ENCODE results near the gene KLRC1. TPM values are rescaled to one million over a fixed set of nuclear protein-coding genes. Genes with fewer than 3 reads are reported as not detected.
"Not testable (repeated sequence)": the region's sequence is repeated elsewhere in the genome, so short reads cannot be mapped to it uniquely, and the experiment has no call there.

KLRC1 gene
- not detected in 2 replicates for total RNA-seq (2014; rRNA removed; shearing (Covaris generic); ENCODE audit: low replicate concordance)

DNA sequence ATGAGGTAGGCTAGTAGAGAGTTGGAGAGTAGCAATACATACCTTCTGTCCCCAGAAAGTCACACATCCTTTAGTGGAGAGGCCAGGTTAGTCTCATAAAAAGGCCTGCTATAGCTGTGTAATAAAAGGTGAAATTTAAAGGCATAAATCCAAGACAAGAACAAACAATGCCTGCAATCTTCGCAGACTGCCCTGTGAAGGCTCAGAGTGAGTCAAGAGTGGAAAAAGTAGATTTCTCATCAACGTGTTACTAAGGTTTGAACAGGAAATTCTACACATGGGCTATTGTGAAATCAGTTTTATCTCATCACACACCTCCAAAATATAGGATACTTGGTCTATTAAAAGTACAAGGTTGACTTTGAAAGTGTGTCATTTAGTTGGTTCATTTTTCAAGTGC, at the start of gene KLRC1:
Gene KLRC1, minus strand, starts transcription at position 222 of the 400 bp plus-strand sequence. CDS start 2,221 bp downstream, outside the sequence.
- H3K4me3 ChIP-seq (ENCODE audit: low read length) = no peak within 1 kb of the TSS
- no peaks in the 10 kb centered on the region for H3K9me2 ChIP-seq (replicated peaks; ENCODE audit: insufficient read depth, low read length)
- no peaks in the 10 kb centered on the region for H3K4me1 ChIP-seq (ENCODE audit: low read length)
- no peaks in the 10 kb centered on the region for H4K20me1 ChIP-seq (ENCODE audit: insufficient read depth, low read depth, low read length)
- H3K27ac ChIP-seq (ENCODE audit: low read length) = no peak within 1 kb of the TSS
- H3K36me3 ChIP-seq (ENCODE audit: insufficient read depth, low read length) = no peaks in the 10 kb centered on the region
- no peak within 1 kb of the TSS for H3K4me2 ChIP-seq (ENCODE audit: low read depth, low read length, poor library complexity, severe bottlenecking)
- no peaks in the 10 kb centered on the region for H3K79me2 ChIP-seq (ENCODE audit: low read length)
- H3K9me3 ChIP-seq (ENCODE audit: low read length) = no peaks in the 10 kb centered on the region; the same call in none of the 2 replicates
- H2AFZ ChIP-seq (ENCODE audit: low read length) = no peak within 1 kb of the TSS
- no peak for DNase-seq
- no peaks in the 10 kb centered on the region for H3K27me3 ChIP-seq (ENCODE audit: low read length)
- H3K9ac ChIP-seq (ENCODE audit: low read length) = no peak within 1 kb of the TSS

DNA sequence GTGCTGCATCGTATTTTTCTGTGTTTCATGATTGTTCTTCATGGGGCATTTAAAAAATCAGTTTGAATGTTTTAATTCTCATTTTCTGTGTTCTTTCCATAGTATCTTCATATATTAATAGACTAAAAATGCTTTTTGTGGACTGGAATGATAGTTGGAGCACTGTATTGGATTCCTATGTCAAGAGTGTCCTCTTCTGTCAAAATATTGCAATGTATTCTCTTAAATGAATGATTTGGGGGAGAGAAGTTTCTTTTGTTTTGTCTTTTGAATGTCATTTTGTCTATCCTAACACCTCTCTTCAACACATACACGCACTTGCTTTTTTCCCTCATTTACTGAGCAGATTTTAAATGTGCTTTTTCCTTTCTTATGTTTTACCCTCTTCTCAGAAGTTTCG, 47.9 kb upstream of the KLRC1 start:
- Histone ChIP-seq H3K9ac (ENCODE audit: low read length) (no peak overlapping the region), H2AFZ (ENCODE audit: low read length) (no peak overlapping the region), H3K9me3 (ENCODE audit: low read length) (no peaks in the 10 kb centered on the region), H3K4me3 (ENCODE audit: low read length) (no peak overlapping the region), H3K79me2 (ENCODE audit: low read length) (no peaks in the 10 kb centered on the region), H3K9me2 (replicated peaks; ENCODE audit: insufficient read depth, low read length) (no peaks in the 10 kb centered on the region), H3K4me2 (ENCODE audit: low read depth, low read length, poor library complexity, severe bottlenecking) (no peak overlapping the region), H3K36me3 (ENCODE audit: insufficient read depth, low read length) (no peaks in the 10 kb centered on the region), H4K20me1 (ENCODE audit: insufficient read depth, low read depth, low read length) (no peaks in the 10 kb centered on the region), H3K27me3 (ENCODE audit: low read length) (no peaks in the 10 kb centered on the region), H3K4me1 (ENCODE audit: low read length) (peaks cover 4% of the 10 kb centered on the region), H3K27ac (ENCODE audit: low read length) (no peak overlapping the region)
- DNase-seq = no peak

DNA sequence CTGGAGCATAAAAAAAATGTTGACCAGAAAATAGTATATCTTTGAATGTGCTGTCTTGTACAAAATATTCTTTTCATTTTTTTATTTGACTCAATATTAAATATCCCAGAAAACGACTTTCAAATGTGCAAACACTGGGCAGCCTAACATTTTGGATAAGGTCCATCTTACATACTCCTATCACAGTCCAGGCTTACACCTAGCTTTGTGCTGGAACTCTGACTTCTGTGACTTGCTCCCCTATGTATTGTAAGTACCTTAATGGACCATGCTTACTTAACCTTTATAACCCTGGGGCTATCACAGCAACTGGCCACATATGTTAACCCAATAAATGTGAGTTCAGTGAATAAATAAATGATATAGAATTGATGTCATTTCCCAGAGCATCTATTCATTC, 44.9 kb upstream of the KLRC1 start:
- no peak overlapping the region for H3K27ac ChIP-seq (ENCODE audit: low read length)
- no peak overlapping the region for H3K9ac ChIP-seq (ENCODE audit: low read length)
- no peak for DNase-seq

DNA sequence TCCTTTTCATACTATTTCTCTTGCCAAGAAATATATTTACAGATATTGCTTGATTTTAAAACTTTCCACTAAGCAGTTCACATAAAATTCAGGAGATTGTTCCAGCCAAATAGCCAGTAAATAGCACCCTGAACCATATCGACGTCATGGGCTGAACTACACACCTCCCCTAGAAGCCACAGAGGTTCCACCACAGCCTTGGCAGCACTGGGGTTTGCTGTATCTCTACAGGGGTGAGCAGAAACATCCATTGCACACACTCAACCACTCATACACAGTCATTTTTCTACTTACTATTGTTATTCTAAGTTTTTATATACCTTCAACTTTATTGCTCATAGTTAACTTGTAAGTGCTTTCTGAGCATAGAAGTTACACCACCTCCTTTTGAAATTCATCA, 44.4 kb upstream of the KLRC1 start:
- no peaks in the 10 kb centered on the region for H3K9me2 ChIP-seq (replicated peaks; ENCODE audit: insufficient read depth, low read length)
- H3K36me3 ChIP-seq (ENCODE audit: insufficient read depth, low read length) = no peaks in the 10 kb centered on the region
- no peaks in the 10 kb centered on the region for H3K27me3 ChIP-seq (ENCODE audit: low read length)
- H3K9me3 ChIP-seq (ENCODE audit: low read length) = no peaks in the 10 kb centered on the region
- DNase-seq = no peak
- H3K4me2 ChIP-seq (ENCODE audit: low read depth, low read length, poor library complexity, severe bottlenecking) = no peak overlapping the region
- no peak overlapping the region for H2AFZ ChIP-seq (ENCODE audit: low read length)
- H3K9ac ChIP-seq (ENCODE audit: low read length) = no peak overlapping the region
- H3K27ac ChIP-seq (ENCODE audit: low read length) = no peak overlapping the region
- no peaks in the 10 kb centered on the region for H3K79me2 ChIP-seq (ENCODE audit: low read length)
- H3K4me3 ChIP-seq (ENCODE audit: low read length) = no peak overlapping the region
- H4K20me1 ChIP-seq (ENCODE audit: insufficient read depth, low read depth, low read length) = no peaks in the 10 kb centered on the region
- H3K4me1 ChIP-seq (ENCODE audit: low read length) = no peaks in the 10 kb centered on the region

More for the DNA sequence above, 44.9 kb upstream of the KLRC1 start:
- Histone ChIP-seq H3K4me2 (ENCODE audit: low read depth, low read length, poor library complexity, severe bottlenecking) (no peak overlapping the region), H2AFZ (ENCODE audit: low read length) (no peak overlapping the region), H3K4me1 (ENCODE audit: low read length) (no peaks in the 10 kb centered on the region), H3K9me2 (replicated peaks; ENCODE audit: insufficient read depth, low read length) (no peaks in the 10 kb centered on the region), H3K9me3 (ENCODE audit: low read length) (no peaks in the 10 kb centered on the region), H3K36me3 (ENCODE audit: insufficient read depth, low read length) (no peaks in the 10 kb centered on the region), H3K79me2 (ENCODE audit: low read length) (no peaks in the 10 kb centered on the region), H4K20me1 (ENCODE audit: insufficient read depth, low read depth, low read length) (no peaks in the 10 kb centered on the region), H3K27me3 (ENCODE audit: low read length) (no peaks in the 10 kb centered on the region), H3K4me3 (ENCODE audit: low read length) (no peak overlapping the region)

DNA sequence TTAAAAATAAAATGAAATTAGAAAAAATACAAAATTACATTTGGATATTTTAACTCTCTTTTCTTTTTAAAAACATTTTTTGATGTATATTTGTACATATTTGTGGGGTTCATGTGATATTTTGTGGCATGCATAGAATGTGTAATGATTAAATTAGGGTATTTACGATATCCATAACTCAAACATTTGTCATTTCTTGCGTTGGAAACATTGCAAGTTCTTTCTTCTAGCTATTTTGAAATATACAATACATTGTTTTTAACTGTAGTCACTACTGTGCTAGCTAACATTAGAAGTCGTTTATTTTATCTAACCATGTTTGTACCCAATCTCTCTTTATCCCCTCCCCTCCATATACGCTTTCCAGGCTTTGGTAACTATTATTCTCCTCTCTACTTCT, 38.6 kb upstream of the KLRC1 start:
- no peak for DNase-seq
- no peaks in the 10 kb centered on the region for H4K20me1 ChIP-seq (ENCODE audit: insufficient read depth, low read depth, low read length)
- H3K4me1 ChIP-seq (ENCODE audit: low read length) = no peaks in the 10 kb centered on the region
- no peak overlapping the region for H3K4me3 ChIP-seq (ENCODE audit: low read length)
- no peaks in the 10 kb centered on the region for H3K36me3 ChIP-seq (ENCODE audit: insufficient read depth, low read length)
- H3K27ac ChIP-seq (ENCODE audit: low read length) = no peak overlapping the region
- no peak overlapping the region for H2AFZ ChIP-seq (ENCODE audit: low read length)
- no peaks in the 10 kb centered on the region for H3K79me2 ChIP-seq (ENCODE audit: low read length)
- H3K9ac ChIP-seq (ENCODE audit: low read length) = no peak overlapping the region
- no peaks in the 10 kb centered on the region for H3K27me3 ChIP-seq (ENCODE audit: low read length)
- H3K4me2 ChIP-seq (ENCODE audit: low read depth, low read length, poor library complexity, severe bottlenecking) = no peak overlapping the region
- H3K9me2 ChIP-seq (replicated peaks; ENCODE audit: insufficient read depth, low read length) = no peaks in the 10 kb centered on the region
- H3K9me3 ChIP-seq (ENCODE audit: low read length) = no peaks in the 10 kb centered on the region

DNA sequence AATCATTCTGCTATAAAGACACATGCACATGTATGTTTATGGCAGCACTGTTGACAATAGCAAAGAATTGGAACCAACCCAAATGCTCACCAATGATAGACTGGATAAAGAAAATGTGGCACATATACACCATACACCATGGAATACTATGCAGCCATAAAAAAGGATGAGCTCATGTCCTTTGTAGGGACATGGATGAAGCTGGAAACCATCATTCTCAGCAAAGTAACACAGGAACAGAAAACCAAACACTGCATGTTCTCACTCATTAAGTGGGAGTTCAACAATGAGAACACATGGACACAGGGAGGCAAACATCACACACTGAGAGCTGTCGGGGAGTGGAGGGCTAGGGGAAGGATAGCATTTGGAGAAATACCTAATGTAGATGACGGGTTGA, 34.2 kb upstream of the KLRC1 start:
- not testable (repeated sequence) for H2AFZ ChIP-seq (ENCODE audit: low read length)

DNA sequence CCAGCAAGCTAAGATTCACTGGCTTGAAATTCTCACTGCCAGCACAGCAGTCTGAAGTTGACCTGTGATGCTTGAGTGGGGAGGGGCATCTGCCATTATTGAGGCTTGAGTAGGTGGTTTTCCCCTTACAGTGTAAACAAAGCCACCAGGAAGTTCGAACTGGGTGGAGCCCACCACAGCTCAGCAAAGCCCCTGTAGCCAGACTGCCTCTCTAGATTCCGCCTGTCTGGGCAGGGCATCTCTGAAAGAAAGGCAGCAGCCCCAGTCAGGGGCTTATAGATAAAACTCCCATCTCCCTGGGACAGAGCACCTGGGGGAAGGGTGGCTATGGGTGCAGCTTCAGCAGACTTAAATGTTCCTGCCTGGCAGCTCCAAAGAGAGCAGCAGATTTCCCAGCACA, 28.7 kb upstream of the KLRC1 start:
- H3K9ac ChIP-seq (ENCODE audit: low read length); H3K79me2 ChIP-seq (ENCODE audit: low read length); H2AFZ ChIP-seq (ENCODE audit: low read length); H3K4me2 ChIP-seq (ENCODE audit: low read depth, low read length, poor library complexity, severe bottlenecking); H4K20me1 ChIP-seq (ENCODE audit: insufficient read depth, low read depth, low read length); H3K9me3 ChIP-seq (ENCODE audit: low read length); H3K9me2 ChIP-seq (replicated peaks; ENCODE audit: insufficient read depth, low read length); DNase-seq; H3K36me3 ChIP-seq (ENCODE audit: insufficient read depth, low read length); H3K4me1 ChIP-seq (ENCODE audit: low read length); H3K27ac ChIP-seq (ENCODE audit: low read length); H3K4me3 ChIP-seq (ENCODE audit: low read length); H3K27me3 ChIP-seq (ENCODE audit: low read length): not testable (repeated sequence)

More for the DNA sequence above, 34.2 kb upstream of the KLRC1 start:
- not testable (repeated sequence) for H3K4me2 ChIP-seq (ENCODE audit: low read depth, low read length, poor library complexity, severe bottlenecking); H3K79me2 ChIP-seq (ENCODE audit: low read length); H3K9me3 ChIP-seq (ENCODE audit: low read length); DNase-seq; H3K36me3 ChIP-seq (ENCODE audit: insufficient read depth, low read length); H4K20me1 ChIP-seq (ENCODE audit: insufficient read depth, low read depth, low read length); H3K4me1 ChIP-seq (ENCODE audit: low read length); H3K27me3 ChIP-seq (ENCODE audit: low read length); H3K9ac ChIP-seq (ENCODE audit: low read length); H3K4me3 ChIP-seq (ENCODE audit: low read length); H3K27ac ChIP-seq (ENCODE audit: low read length); H3K9me2 ChIP-seq (replicated peaks; ENCODE audit: insufficient read depth, low read length)

DNA sequence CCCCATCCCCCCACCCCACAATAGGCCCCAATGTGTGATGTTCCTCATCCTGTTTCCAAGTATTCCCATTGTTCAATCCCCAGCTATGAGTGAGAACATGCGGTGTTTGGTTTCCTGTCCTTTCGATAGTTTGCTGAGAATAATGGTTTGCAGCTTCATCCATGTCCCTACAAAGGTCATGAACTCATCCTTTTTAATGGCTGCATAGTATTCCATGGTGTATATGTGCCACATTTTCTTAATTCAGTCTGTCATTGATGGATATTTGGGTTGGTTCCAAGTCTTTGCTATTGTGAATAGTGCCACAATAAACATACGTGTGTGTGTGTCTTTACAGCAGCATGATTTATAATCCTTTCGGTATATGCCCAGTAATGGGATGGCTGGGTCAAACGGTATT, 19.6 kb upstream of the KLRC1 start:
- not testable (repeated sequence) for H2AFZ ChIP-seq (ENCODE audit: low read length); DNase-seq

DNA sequence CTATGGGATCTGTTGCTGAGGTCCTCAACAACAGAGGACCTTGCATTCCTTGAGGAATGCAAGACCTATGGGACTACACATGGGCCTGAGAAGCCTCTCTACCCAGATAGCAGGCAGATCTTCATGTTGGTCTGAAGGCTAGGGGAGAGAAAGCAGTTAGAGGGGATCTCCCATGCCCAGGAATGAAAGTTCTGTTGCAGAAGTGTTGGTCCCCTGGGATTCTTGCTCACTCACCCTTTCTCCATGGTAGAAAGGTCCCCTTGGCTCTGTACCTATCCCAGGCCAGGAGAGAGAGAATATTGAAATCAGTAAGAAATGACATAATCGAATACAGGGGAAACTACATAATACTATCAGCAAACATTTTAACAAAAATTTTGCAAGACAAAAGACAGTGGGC, 16.5 kb upstream of the KLRC1 start:
- H3K27ac ChIP-seq (ENCODE audit: low read length) = no peak overlapping the region
- H3K79me2 ChIP-seq (ENCODE audit: low read length) = no peaks in the 10 kb centered on the region
- no peak overlapping the region for H3K4me2 ChIP-seq (ENCODE audit: low read depth, low read length, poor library complexity, severe bottlenecking)
- no peaks in the 10 kb centered on the region for H3K4me1 ChIP-seq (ENCODE audit: low read length)
- no peaks in the 10 kb centered on the region for H4K20me1 ChIP-seq (ENCODE audit: insufficient read depth, low read depth, low read length)
- H3K9ac ChIP-seq (ENCODE audit: low read length) = no peak overlapping the region
- no peaks in the 10 kb centered on the region for H3K9me3 ChIP-seq (ENCODE audit: low read length)
- H3K9me2 ChIP-seq (replicated peaks; ENCODE audit: insufficient read depth, low read length) = no peaks in the 10 kb centered on the region
- H3K4me3 ChIP-seq (ENCODE audit: low read length) = no peak overlapping the region
- H2AFZ ChIP-seq (ENCODE audit: low read length) = no peak overlapping the region
- H3K36me3 ChIP-seq (ENCODE audit: insufficient read depth, low read length) = no peaks in the 10 kb centered on the region
- no peak for DNase-seq
- H3K27me3 ChIP-seq (ENCODE audit: low read length) = no peaks in the 10 kb centered on the region

More for the DNA sequence above, 19.6 kb upstream of the KLRC1 start:
- H3K36me3 ChIP-seq (ENCODE audit: insufficient read depth, low read length); H3K9ac ChIP-seq (ENCODE audit: low read length); H3K9me3 ChIP-seq (ENCODE audit: low read length); H3K27me3 ChIP-seq (ENCODE audit: low read length); H3K4me1 ChIP-seq (ENCODE audit: low read length); H3K9me2 ChIP-seq (replicated peaks; ENCODE audit: insufficient read depth, low read length); H3K4me2 ChIP-seq (ENCODE audit: low read depth, low read length, poor library complexity, severe bottlenecking); H3K27ac ChIP-seq (ENCODE audit: low read length); H3K4me3 ChIP-seq (ENCODE audit: low read length); H3K79me2 ChIP-seq (ENCODE audit: low read length); H4K20me1 ChIP-seq (ENCODE audit: insufficient read depth, low read depth, low read length): not testable (repeated sequence)

Measured in Karpas-422 (cell line).